Kidney (tissue), 14 donors: ENCODE data around the gene CLMN. TPM values are rescaled to one million over a fixed set of nuclear protein-coding genes. Genes with fewer than 3 reads are reported as not detected.

ENCODE experiments used
- DNase-seq, 5 donors: peaks; one replicate each; pipeline ENCODE4 v3.0.0-alpha.2; 2013 to 2020
- FAIRE-seq: peaks from 2 replicates; lab custom pipeline; 2012; peaks lifted over from hg19 to GRCh38; lab: Jason Lieb, UNC
- H3K27ac ChIP-seq, 2 donors: one replicate each; pipeline ENCODE4 v1.7.0; 2013; ENCODE audit warnings: low read depth in 2 of 2, low read length in 2 of 2, inconsistent platforms in 1 of 2
- H3K27me3 ChIP-seq: one replicate; pipeline ENCODE4 v1.7.1; 2013; ENCODE audit warnings: low read length, inconsistent platforms; ENCODE audit not compliant: control insufficient read depth, insufficient read depth
- H3K36me3 ChIP-seq, 3 donors: one replicate each; pipeline versions ENCODE4 v1.7.0 to v1.7.1; 2013; ENCODE audit warnings: low read length in 3 of 3, control low read depth in 1 of 3, inconsistent platforms in 1 of 3; ENCODE audit not compliant: insufficient read depth in 3 of 3, control insufficient read depth in 2 of 3
- H3K4me1 ChIP-seq, 3 donors: one replicate each; pipeline versions ENCODE4 v1.7.0 to v1.7.1; 2013; ENCODE audit warnings: low read length in 3 of 3, inconsistent platforms in 1 of 3, low read depth in 1 of 3; ENCODE audit not compliant: control insufficient read depth in 2 of 3, insufficient read depth in 2 of 3
- H3K4me3 ChIP-seq, 3 donors: one replicate each; pipeline versions ENCODE4 v1.7.0 to v1.8.1; 2013; ENCODE audit warnings: low read length in 3 of 3, control low read depth in 1 of 3, inconsistent platforms in 1 of 3
- H3K9ac ChIP-seq, 3 donors: one replicate each; pipeline versions ENCODE4 v1.7.0 to v1.7.1; 2013; ENCODE audit warnings: low read length in 3 of 3, control low read depth in 1 of 3, inconsistent platforms in 1 of 3
- H3K9me3 ChIP-seq, 3 donors: one replicate each; pipeline versions ENCODE4 v1.7.0 to v1.7.1; 2013; ENCODE audit warnings: low read length in 3 of 3, control low read depth in 1 of 3, inconsistent platforms in 1 of 3; ENCODE audit not compliant: control insufficient read depth in 2 of 3, insufficient read depth in 1 of 3
- intact Hi-C: fragments of 100-400 bp; cut with DNase I; formaldehyde crosslinking; loops from one replicate; pipeline ENCODE4 v1.11.1; 2022
- polyA plus RNA-seq: library from polyadenylated mRNA; stranded (reverse); fragments of 350-450 nt; fragmentation: Illumina TruSeq; extraction: RNeasy Lipid Tissue Mini Kit (QIAGEN cat#74804); gene quantifications from one replicate; pipeline ENCODE4 v1.2.3, GENCODE V29; 2014; ENCODE audit warnings: low read depth, low replicate concordance; ENCODE audit not compliant: insufficient read depth
- total RNA-seq: library from RNA; stranded (reverse); fragmentation: NEBNext Ultra II Directional; extraction: Animal tissue kit (Norgen Biotek cat#: 25700); gene quantifications from one replicate; pipeline ENCODE4 v1.2.1, GENCODE V29; 2021
- TF ChIP-seq, protein P1 (sequence below): IDR thresholded peaks from 3 replicates; pipeline ENCODE4 v1.5.1; 2012; ENCODE audit warnings: mild to moderate bottlenecking, moderate library complexity, borderline replicate concordance; ENCODE audit not compliant: insufficient read depth; ENCODE audit errors: extremely low read depth
- donor health status: control.
- donor health status: control.
- donor health status: control.
- donor health status: control.
- donor health status: control.
- donor health status: DM: yes; HTN: yes; CAD: no.
- donor health status: Normal renal cell carcinoma (clear cell type).

The CLMN gene
- total and polyA plus RNA-seq, 2 donors from 2014 or later, result 33.1 to 151 TPM

DNA sequence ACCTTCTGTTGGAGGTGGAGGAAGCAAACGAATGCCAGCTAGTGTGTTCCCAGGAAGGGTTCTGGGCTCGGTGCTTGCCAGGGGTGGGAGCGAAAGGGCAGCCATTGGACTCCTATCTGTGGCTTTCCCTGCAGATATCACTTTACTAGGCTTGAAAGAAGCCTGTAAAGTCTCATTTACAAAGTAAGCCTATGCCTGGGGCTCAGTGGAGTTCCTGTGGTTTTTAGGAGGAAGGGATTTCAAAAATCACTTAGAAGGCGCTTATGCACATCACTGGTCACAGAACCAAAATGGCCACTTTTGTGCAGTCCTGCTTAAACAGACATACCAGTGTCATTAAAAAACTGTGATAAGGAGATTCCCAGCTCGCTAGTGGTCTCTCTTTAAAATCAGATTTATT, 22.7 kb downstream of the CLMN start:
- H3K4me1 ChIP-seq, result peaks cover 0 to 35% (median 33%) of the 10 kb centered on the region in 3 donors
- intact Hi-C loops, result no loop called here
- TF ChIP-seq, protein P1, sequence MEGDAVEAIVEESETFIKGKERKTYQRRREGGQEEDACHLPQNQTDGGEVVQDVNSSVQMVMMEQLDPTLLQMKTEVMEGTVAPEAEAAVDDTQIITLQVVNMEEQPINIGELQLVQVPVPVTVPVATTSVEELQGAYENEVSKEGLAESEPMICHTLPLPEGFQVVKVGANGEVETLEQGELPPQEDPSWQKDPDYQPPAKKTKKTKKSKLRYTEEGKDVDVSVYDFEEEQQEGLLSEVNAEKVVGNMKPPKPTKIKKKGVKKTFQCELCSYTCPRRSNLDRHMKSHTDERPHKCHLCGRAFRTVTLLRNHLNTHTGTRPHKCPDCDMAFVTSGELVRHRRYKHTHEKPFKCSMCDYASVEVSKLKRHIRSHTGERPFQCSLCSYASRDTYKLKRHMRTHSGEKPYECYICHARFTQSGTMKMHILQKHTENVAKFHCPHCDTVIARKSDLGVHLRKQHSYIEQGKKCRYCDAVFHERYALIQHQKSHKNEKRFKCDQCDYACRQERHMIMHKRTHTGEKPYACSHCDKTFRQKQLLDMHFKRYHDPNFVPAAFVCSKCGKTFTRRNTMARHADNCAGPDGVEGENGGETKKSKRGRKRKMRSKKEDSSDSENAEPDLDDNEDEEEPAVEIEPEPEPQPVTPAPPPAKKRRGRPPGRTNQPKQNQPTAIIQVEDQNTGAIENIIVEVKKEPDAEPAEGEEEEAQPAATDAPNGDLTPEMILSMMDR, result no peak
- no peak overlapping the region for H3K4me3 ChIP-seq
- H3K9me3 ChIP-seq, result peaks cover 0 to 5% (median 0%) of the 10 kb centered on the region in 3 donors
- no peak overlapping the region for H3K9ac ChIP-seq
- H3K27me3 ChIP-seq, result no peaks in the 10 kb centered on the region
- no peak overlapping the region for H3K27ac ChIP-seq
- FAIRE-seq (no peak), DNase-seq (peak in 4 of 5 donors; percentile 1 to 46 (median 29))
- no peaks in the 10 kb centered on the region for H3K36me3 ChIP-seq

DNA sequence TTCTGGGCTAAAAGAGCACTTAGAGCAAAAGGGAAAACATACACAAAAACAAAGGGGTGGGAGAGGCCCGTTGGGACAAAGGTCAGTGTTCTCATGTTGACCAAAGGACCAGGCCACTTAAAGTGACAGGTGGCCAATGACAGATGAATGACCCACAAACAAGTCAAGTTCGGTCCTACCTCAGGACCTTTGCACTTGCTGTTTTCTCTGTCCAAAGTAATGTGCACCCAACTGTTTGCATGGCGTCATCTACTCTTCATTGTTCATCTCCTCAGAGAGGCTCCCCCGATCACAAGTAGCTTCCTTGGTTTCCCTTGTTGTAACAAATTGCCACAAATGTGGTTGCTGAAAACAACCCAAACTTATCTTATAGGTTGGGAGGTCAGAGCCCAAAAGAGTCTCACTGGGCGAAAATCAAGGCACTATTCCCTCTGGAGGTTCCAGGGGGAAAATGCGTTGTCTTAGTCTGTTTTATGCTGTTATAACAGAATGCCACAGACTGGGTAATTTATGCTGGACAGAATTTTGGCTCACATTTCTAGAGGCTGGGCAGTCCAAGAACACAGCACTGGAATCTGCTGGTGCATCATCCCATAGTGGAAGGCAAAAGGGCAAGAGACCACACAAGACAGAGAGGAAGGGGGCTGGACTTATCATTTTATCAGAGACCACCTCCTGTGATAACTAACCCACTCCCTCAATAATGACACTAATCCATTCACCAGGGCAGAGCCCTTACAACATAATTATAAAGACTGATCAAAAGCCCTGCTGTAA, 23.9 kb downstream of the CLMN start:
- intact Hi-C loops, result no loop called here
- H3K36me3 ChIP-seq, result no peaks in the 10 kb centered on the region
- no peak for FAIRE-seq
- H3K27ac ChIP-seq, result no peak overlapping the region
- TF ChIP-seq, protein P1, result no peak
- peaks cover 0 to 40% (median 33%) of the 10 kb centered on the region in 3 donors for H3K4me1 ChIP-seq
- no peak overlapping the region for H3K4me3 ChIP-seq
- H3K27me3 ChIP-seq, result no peaks in the 10 kb centered on the region
- DNase-seq, result peak in 1 of 5 donors; percentile 9
- H3K9me3 ChIP-seq, result peaks cover 0 to 5% (median 0%) of the 10 kb centered on the region in 3 donors
- no peak overlapping the region for H3K9ac ChIP-seq

DNA sequence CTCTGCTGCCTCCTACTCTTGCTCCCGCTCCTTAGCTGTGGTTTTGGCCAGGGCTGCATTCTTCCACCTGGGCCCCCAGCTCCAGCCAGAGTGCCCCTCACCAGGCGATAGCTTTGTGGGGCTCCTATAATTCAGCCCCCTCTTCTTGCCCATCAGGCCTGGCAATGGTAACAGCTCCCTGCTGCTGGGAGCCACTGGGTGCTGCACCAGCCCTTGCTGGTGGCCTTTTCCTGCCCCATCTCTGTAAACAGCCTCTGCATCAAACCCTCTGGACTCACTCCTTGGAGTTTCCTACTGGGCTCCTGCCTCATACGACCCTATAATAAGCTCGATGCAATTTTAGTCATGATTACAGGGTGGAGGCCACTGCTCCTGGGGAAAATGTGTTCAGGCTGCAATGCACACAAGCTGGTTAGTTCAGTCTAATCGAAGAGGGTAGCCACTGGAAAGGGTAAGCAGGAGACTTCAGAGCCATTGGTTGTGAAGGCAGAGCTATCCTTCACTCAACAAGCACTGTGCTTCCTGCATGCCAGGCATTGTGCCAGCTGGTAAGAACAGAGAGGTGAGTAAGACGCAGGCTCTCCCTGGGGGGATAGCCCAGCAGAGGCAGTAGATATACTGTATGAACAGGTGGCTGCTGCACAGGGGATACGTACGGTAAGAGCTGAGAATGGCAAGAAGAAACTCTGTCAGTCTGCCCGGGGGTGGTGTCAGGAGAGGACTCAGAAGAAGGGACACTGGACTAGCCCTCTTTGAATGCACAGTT, 24.7 kb downstream of the CLMN start:
- intact Hi-C loops, result no loop called here
- no peaks in the 10 kb centered on the region for H3K27me3 ChIP-seq
- no peaks in the 10 kb centered on the region for H3K36me3 ChIP-seq
- H3K9ac ChIP-seq, result peak overlapping the region in 1 of 3 donors; percentile 52
- peaks cover 0 to 34% (median 29%) of the 10 kb centered on the region in 3 donors for H3K4me1 ChIP-seq
- TF ChIP-seq, protein P1, result no peak
- H3K9me3 ChIP-seq, result peaks cover 0 to 5% (median 0%) of the 10 kb centered on the region in 3 donors
- DNase-seq (peak in 2 of 5 donors; percentile 23 to 42), FAIRE-seq (no peak)
- H3K4me3 ChIP-seq, result peak overlapping the region in 1 of 3 donors; percentile 15
- peak overlapping the region; percentile 29 to 53 for H3K27ac ChIP-seq
